Caco-2 (cell line): ENCODE data around the gene ZBTB42. TPM values are rescaled to one million over a fixed set of nuclear protein-coding genes. Genes with fewer than 3 reads are reported as not detected.
A peak's percentile ranks its signal among the peaks of the same experiment; 100 is the strongest.

Source experiments
- BruUV-seq: library from RNA; stranded (reverse); fragments of 400-500 nt; replicated peaks from 2 replicates; lab custom pipeline; 2021; lab: Mats Ljungman, UMichigan
- CTCF ChIA-PET: fragments of 300-600 bp; sonication (Branson Sonifier 250); formaldehyde crosslinking; loops from one replicate; lab custom pipeline; 2022; ENCODE audit warnings: antibody characterized with exemption; lab: Charles Lee
- POLR2A ChIA-PET: fragments of 300-600 bp; sonication (Branson Sonifier 250); formaldehyde crosslinking; loops from one replicate; lab custom pipeline; 2022; ENCODE audit warnings: antibody characterized with exemption; lab: Charles Lee
- DNase-seq, 2 experiments: peaks; one replicate each; pipeline versions ENCODE4 v3.0.0 to v3.0.0-alpha.2; 2020 to 2022
- H3K27me3 ChIP-seq: replicated peaks from 2 replicates; pipeline ENCODE4 v1.6.0; 2011; ENCODE audit warnings: low read length; ENCODE audit not compliant: control insufficient read depth, insufficient read depth
- H3K36me3 ChIP-seq: 2 replicates; pipeline ENCODE4 v1.5.1; 2011; ENCODE audit warnings: low read length; ENCODE audit not compliant: control insufficient read depth, insufficient read depth
- H3K4me1 ChIP-seq: fragments of 250-450 bp; sonication (Bioruptor Pico); 2 replicates; pipeline ENCODE4 v1.5.1; 2020; ENCODE audit warnings: mild to moderate bottlenecking
- H3K4me3 ChIP-seq: 2 replicates; pipeline ENCODE4 v1.5.1; 2011; ENCODE audit warnings: low read depth, mild to moderate bottlenecking, control low read depth, low read length
- H3K9me3 ChIP-seq: fragments of 250-450 bp; sonication (Bioruptor Pico); 2 replicates; pipeline ENCODE4 v1.5.1; 2020; ENCODE audit warnings: mild to moderate bottlenecking, moderate library complexity
- H3K27ac Mint-ChIP-seq: one replicate; pipeline ENCODE4 v1.8.0; 2022; ENCODE audit warnings: mixed read lengths; ENCODE audit not compliant: unreplicated experiment
- H3K27me3 Mint-ChIP-seq: one replicate; pipeline ENCODE4 v1.8.0; 2022; ENCODE audit warnings: mixed read lengths; ENCODE audit not compliant: insufficient read depth, unreplicated experiment
- H3K36me3 Mint-ChIP-seq: one replicate; pipeline ENCODE4 v1.8.0; 2022; ENCODE audit warnings: mild to moderate bottlenecking, mixed read lengths; ENCODE audit not compliant: insufficient read depth, unreplicated experiment
- H3K4me1 Mint-ChIP-seq: one replicate; pipeline ENCODE4 v1.8.0; 2022; ENCODE audit warnings: low read depth, mixed read lengths; ENCODE audit not compliant: unreplicated experiment
- H3K4me3 Mint-ChIP-seq: one replicate; pipeline ENCODE4 v1.8.0; 2022; ENCODE audit warnings: mild to moderate bottlenecking, moderate library complexity, mixed read lengths; ENCODE audit not compliant: unreplicated experiment
- H3K9me3 Mint-ChIP-seq: one replicate; pipeline ENCODE4 v1.8.0; 2022; ENCODE audit warnings: mixed read lengths; ENCODE audit not compliant: unreplicated experiment
- CTCF ChIP-seq, 2 experiments: fragments of 200-600 bp in 1 of 2; IDR thresholded peaks; 1 replicate in 1 of 2; 2 replicates in 1 of 2; pipeline versions ENCODE4 v1.5.1 to v1.8.0; 2011 to 2022; ENCODE audit warnings: antibody characterized with exemption in 1 of 2, control low read depth in 1 of 2, inconsistent platforms in 1 of 2, low read depth in 1 of 2, low read length in 1 of 2, mild to moderate bottlenecking in 1 of 2, moderate library complexity in 1 of 2; ENCODE audit not compliant: insufficient read depth in 1 of 2, severe bottlenecking in 1 of 2, unreplicated experiment in 1 of 2
- intact Hi-C: fragments of 100-400 bp; cut with micrococcal nuclease; formaldehyde crosslinking; loops from one replicate; pipeline ENCODE4 v1.10.0; 2022; ENCODE audit not compliant: unreplicated experiment
- total RNA-seq: library from RNA; stranded (reverse); gene quantifications from 2 replicates; pipeline ENCODE4 v1.2.3, GENCODE V29; 2022

The ZBTB42 gene
- total RNA-seq, 1 experiment from 2014 or later, result 9.7 TPM

GRCh38 chr14:104798300-104799243 is 2.3 kb upstream of the ZBTB42 start:
- Histone ChIP-seq H3K4me1 (peaks cover 51% of the 10 kb centered on the region), H3K4me3 (no peak overlapping the region), H3K27me3 (no peaks in the 10 kb centered on the region), H3K9me3 (no peaks in the 10 kb centered on the region), H3K36me3 (no peaks in the 10 kb centered on the region)
- Mint-ChIP-seq H3K27ac (peak overlapping the region; percentile 46), H3K4me3 (no peak overlapping the region), H3K4me1 (no peaks in the 10 kb centered on the region), H3K9me3 (no peaks in the 10 kb centered on the region), H3K27me3 (no peaks in the 10 kb centered on the region), H3K36me3 (peaks cover 8% of the 10 kb centered on the region)
- no peak for TF ChIP-seq CTCF (IDR thresholded peaks at IDR 0.05; ENCODE audit: insufficient read depth in 1 of 2, low read depth in 1 of 2, low read length in 1 of 2, severe bottlenecking in 1 of 2, unreplicated experiment in 1 of 2)
- intact Hi-C loops, result no loop called here
- CTCF ChIA-PET, result interaction anchor here (1.0 kb wide), 1 partner anchor 28 kb away, joined by 3 read pairs; no protein-coding TSS in a partner anchor
- no peak for DNase-seq
- BruUV-seq, result no TSS peak
- POLR2A ChIA-PET, result no interaction called here

- H3K4me3 ChIP-seq, result no peak overlapping the region; the same call in 1 of the 2 replicates
- no peaks in the 10 kb centered on the region for H3K36me3 ChIP-seq
- BruUV-seq, result TSS peak; percentile 29
- peaks cover 44% of the 10 kb centered on the region for H3K4me1 ChIP-seq
- Mint-ChIP-seq H3K36me3 (peaks cover 8% of the 10 kb centered on the region), H3K27ac (peak overlapping the region; percentile 46), H3K4me3 (peak overlapping the region; percentile 80), H3K27me3 (no peaks in the 10 kb centered on the region), H3K4me1 (no peaks in the 10 kb centered on the region), H3K9me3 (no peaks in the 10 kb centered on the region)
- CTCF ChIA-PET, result no interaction called here
- POLR2A ChIA-PET, result no interaction called here
- no peaks in the 10 kb centered on the region for H3K9me3 ChIP-seq
- no peak for TF ChIP-seq CTCF (IDR thresholded peaks at IDR 0.05; ENCODE audit: insufficient read depth in 1 of 2, low read depth in 1 of 2, low read length in 1 of 2, severe bottlenecking in 1 of 2, unreplicated experiment in 1 of 2)
- no peak for DNase-seq
- H3K27me3 ChIP-seq, result no peaks in the 10 kb centered on the region
- intact Hi-C loops, result no loop called here
Observed at GRCh38 chr14:104799244-104800014, 1.5 kb upstream of the ZBTB42 start.
